H1 (cell line): ENCODE measurements around the gene TGM6. TPM values are rescaled to one million over a fixed set of nuclear protein-coding genes. Genes with fewer than 3 reads are reported as not detected.

Experiments used
- CTCF ChIA-PET: fragments of 300-600 bp; sonication (Branson Sonifier 250); formaldehyde crosslinking; loops from one replicate; lab custom pipeline; 2021; ENCODE audit not compliant: partially characterized antibody; lab: Charles Lee
- POLR2A ChIA-PET: fragments of 300-600 bp; sonication (Branson Sonifier 250); formaldehyde crosslinking; loops from one replicate; lab custom pipeline; 2021; ENCODE audit warnings: inconsistent platforms; ENCODE audit not compliant: partially characterized antibody; lab: Charles Lee
- DNase-seq, 2 experiments: peaks; one replicate each; pipeline versions ENCODE4 v3.0.0 to v3.0.0-alpha.2; 2010 to 2022; ENCODE audit warnings: low spot score in 2 of 2, low read depth in 1 of 2, mixed read lengths in 1 of 2
- FAIRE-seq: peaks from 2 replicates; lab custom pipeline; 2011; peaks lifted over from hg19 to GRCh38; lab: Jason Lieb, UNC
- H2AFZ ChIP-seq: 2 replicates; pipeline ENCODE4 v1.8.1; 2012; ENCODE audit warnings: low read length, inconsistent platforms
- H2AK5ac ChIP-seq: 2 replicates; pipeline ENCODE4 v1.6.1; 2013; ENCODE audit warnings: low read depth, low read length
- H2BK120ac ChIP-seq: replicated peaks from 2 replicates; pipeline ENCODE3; 2013; ENCODE audit warnings: low read depth, low read length, inconsistent platforms
- H2BK12ac ChIP-seq: 2 replicates; pipeline ENCODE4 v1.6.1; 2013; ENCODE audit warnings: low read depth, low read length
- H2BK15ac ChIP-seq: 2 replicates; pipeline ENCODE4 v1.6.1; 2013; ENCODE audit warnings: low read length
- H2BK20ac ChIP-seq: 2 replicates; pipeline ENCODE4 v1.6.1; 2013; ENCODE audit warnings: low read length
- H2BK5ac ChIP-seq: 2 replicates; pipeline ENCODE4 v1.6.1; 2013; ENCODE audit warnings: low read depth, low read length
- H3K14ac ChIP-seq: 2 replicates; pipeline ENCODE4 v1.6.1; 2013; ENCODE audit warnings: inconsistent platforms; ENCODE audit not compliant: insufficient read length
- H3K18ac ChIP-seq: 2 replicates; pipeline ENCODE4 v1.6.1; 2013; ENCODE audit warnings: low read length; ENCODE audit errors: extremely low read depth
- H3K23ac ChIP-seq: 2 replicates; pipeline ENCODE4 v1.6.1; 2013; ENCODE audit warnings: inconsistent platforms; ENCODE audit not compliant: insufficient read length
- H3K23me2 ChIP-seq: 2 replicates; pipeline ENCODE4 v1.6.1; 2013; ENCODE audit warnings: low read depth, low read length
- H3K27ac ChIP-seq: 2 replicates; pipeline ENCODE4 v1.6.1; 2011; ENCODE audit warnings: low read depth, low read length, inconsistent platforms
- H3K27me3 ChIP-seq, 4 experiments: replicated peaks in 1 of 4; 1 replicate in 1 of 4; 2 replicates in 3 of 4; pipeline versions ENCODE4 v1.6.1 to v1.8.1; 2011 to 2013; ENCODE audit warnings: low read length in 3 of 4, mild to moderate bottlenecking in 3 of 4, inconsistent platforms in 2 of 4, mixed read lengths in 2 of 4, moderate library complexity in 1 of 4; ENCODE audit not compliant: control insufficient read depth in 3 of 4, insufficient read depth in 3 of 4; ENCODE audit errors: extremely low read depth in 1 of 4
- H3K36me3 ChIP-seq, 4 experiments: 2 replicates each; pipeline versions ENCODE4 v1.6.1 to v1.8.1; 2011 to 2013; ENCODE audit warnings: mild to moderate bottlenecking in 4 of 4, low read length in 3 of 4, moderate library complexity in 2 of 4, control low read depth in 1 of 4, inconsistent platforms in 1 of 4; ENCODE audit not compliant: insufficient read depth in 4 of 4, control insufficient read depth in 2 of 4
- H3K4ac ChIP-seq: replicated peaks from 2 replicates; pipeline ENCODE3; 2013; ENCODE audit warnings: low read length, low read depth, mixed read lengths, inconsistent platforms; ENCODE audit not compliant: insufficient read length
- H3K4me1 ChIP-seq, 4 experiments: replicated peaks in 1 of 4; 1 replicate in 1 of 4; 2 replicates in 3 of 4; pipeline versions ENCODE4 v1.6.1 to v1.8.1; 2011 to 2013; ENCODE audit warnings: low read length in 3 of 4, inconsistent platforms in 2 of 4, mixed read lengths in 1 of 4; ENCODE audit not compliant: insufficient read depth in 4 of 4, control insufficient read depth in 3 of 4
- H3K4me2 ChIP-seq, 2 experiments: 2 replicates each; pipeline versions ENCODE4 v1.6.1 to v1.8.1; 2011 to 2013; ENCODE audit warnings: low read depth in 2 of 2, low read length in 2 of 2, control low read depth in 1 of 2, inconsistent platforms in 1 of 2, mild to moderate bottlenecking in 1 of 2; ENCODE audit not compliant: insufficient read depth in 1 of 2
- H3K4me3 ChIP-seq, 4 experiments: fragments of 200-600, 300-600 bp in 1 of 4; sonication (generic), shearing (Covaris generic), sonication (Bioruptor Twin) in 1 of 4; 2 replicates each; pipeline versions ENCODE4 v1.5.1 to v1.8.1; 2011 to 2016; ENCODE audit warnings: low read length in 4 of 4, low read depth in 3 of 4, control low read depth in 2 of 4, inconsistent platforms in 2 of 4, mild to moderate bottlenecking in 2 of 4, mixed read lengths in 1 of 4, moderate library complexity in 1 of 4; ENCODE audit not compliant: insufficient read depth in 2 of 4; ENCODE audit errors: extremely low read depth in 1 of 4
- H3K56ac ChIP-seq: replicated peaks from 2 replicates; pipeline ENCODE3; 2013; ENCODE audit warnings: low read depth, mild to moderate bottlenecking, mixed read lengths, low read length, inconsistent platforms; ENCODE audit not compliant: insufficient read length
- H3K79me1 ChIP-seq: 2 replicates; pipeline ENCODE4 v1.6.1; 2013; ENCODE audit warnings: low read depth, low read length, control low read depth
- H3K79me2 ChIP-seq, 2 experiments: 2 replicates each; pipeline versions ENCODE4 v1.6.1 to v1.8.1; 2012 to 2013; ENCODE audit warnings: low read length in 2 of 2, mild to moderate bottlenecking in 2 of 2, inconsistent platforms in 1 of 2; ENCODE audit not compliant: insufficient read depth in 2 of 2, control insufficient read depth in 1 of 2
- H3K9ac ChIP-seq, 4 experiments: replicated peaks in 1 of 4; 1 replicate in 1 of 4; 2 replicates in 3 of 4; pipeline versions ENCODE4 v1.6.1 to v1.8.1; 2011 to 2013; ENCODE audit warnings: low read depth in 3 of 4, low read length in 3 of 4, control low read depth in 2 of 4, mild to moderate bottlenecking in 2 of 4, moderate library complexity in 2 of 4, inconsistent platforms in 1 of 4; ENCODE audit errors: extremely low read depth in 1 of 4
- H3K9me3 ChIP-seq, 2 experiments: 2 replicates each; pipeline versions ENCODE4 v1.6.1 to v1.8.1; 2012 to 2013; ENCODE audit warnings: mild to moderate bottlenecking in 2 of 2, moderate library complexity in 2 of 2, control low read depth in 1 of 2, inconsistent platforms in 1 of 2, low read depth in 1 of 2, low read length in 1 of 2, mixed read lengths in 1 of 2; ENCODE audit not compliant: insufficient read depth in 2 of 2
- H4K20me1 ChIP-seq, 2 experiments: replicated peaks in 1 of 2; 2 replicates each; pipeline versions ENCODE3 to v1.8.1; 2011 to 2013; ENCODE audit warnings: inconsistent platforms in 2 of 2, low read length in 2 of 2, mild to moderate bottlenecking in 1 of 2; ENCODE audit not compliant: insufficient read depth in 2 of 2, control insufficient read depth in 1 of 2
- H4K5ac ChIP-seq: 2 replicates; pipeline ENCODE4 v1.6.1; 2013; ENCODE audit warnings: low read length, low read depth, mixed read lengths, inconsistent platforms; ENCODE audit not compliant: insufficient read length
- H4K8ac ChIP-seq: 2 replicates; pipeline ENCODE4 v1.8.0; 2013; ENCODE audit warnings: mild to moderate bottlenecking, moderate library complexity, low read length, inconsistent platforms; ENCODE audit not compliant: insufficient read depth; ENCODE audit errors: extremely low read depth
- H4K91ac ChIP-seq: replicated peaks from 2 replicates; pipeline ENCODE3; 2013; ENCODE audit warnings: low read length, mixed read lengths, inconsistent platforms; ENCODE audit not compliant: insufficient read length
- CBX5 ChIP-seq: fragments of 300-800, 300-1000 bp; sonication (generic); IDR thresholded peaks from 2 replicates; pipeline ENCODE4 v1.7.1; 2016; ENCODE audit warnings: antibody characterized with exemption, low read length, low read depth
- KDM1A ChIP-seq: fragments of 200-600, 300-600 bp; sonication (generic); IDR thresholded peaks from 2 replicates; pipeline ENCODE4 v1.7.1; 2016; ENCODE audit warnings: mild to moderate bottlenecking, low read length, borderline replicate concordance
- NANOG ChIP-seq: IDR thresholded peaks from 2 replicates; pipeline ENCODE4 v1.6.1; 2011; ENCODE audit warnings: low read length, low read depth, mild to moderate bottlenecking, inconsistent platforms; ENCODE audit not compliant: insufficient read depth, poor library complexity, severe bottlenecking
- RNF2 ChIP-seq: fragments of 200-900, 300-1000 bp; sonication (generic); IDR thresholded peaks from 2 replicates; pipeline ENCODE4 v1.7.1; 2016; ENCODE audit warnings: borderline replicate concordance, low read depth, mild to moderate bottlenecking, antibody characterized with exemption, low read length; ENCODE audit not compliant: poor library complexity, severe bottlenecking; ENCODE audit errors: missing control alignments
- SP1 ChIP-seq: IDR thresholded peaks from 2 replicates; pipeline ENCODE4 v1.6.1; 2011; ENCODE audit warnings: low read depth, low read length
- TAF1 ChIP-seq: IDR thresholded peaks from 2 replicates; pipeline ENCODE4 v1.6.1; 2011; ENCODE audit warnings: mild to moderate bottlenecking, low read depth, low read length
- TCF12 ChIP-seq: IDR thresholded peaks from 2 replicates; pipeline ENCODE4 v1.6.1; 2011; ENCODE audit warnings: low read depth, mild to moderate bottlenecking, low read length
- WGBS, 2 experiments: shearing (Covaris generic) in 1 of 2; methylation state at CpG; one replicate each; pipeline versions ENCODE4 v1.1.6 to v1.1.7; 2013 to 2015; ENCODE audit warnings: low lambda C conversion rate in 2 of 2, mixed read lengths in 2 of 2, inconsistent platforms in 1 of 2, low coverage in 1 of 2, missing lambda C conversion rate in 1 of 2; ENCODE audit not compliant: insufficient replicate concordance in 2 of 2, insufficient coverage in 1 of 2, insufficient read length in 1 of 2; ENCODE audit errors: extremely low coverage in 1 of 2, missing lambda C conversion rate in 1 of 2; 5-methylcytosine and 5-hydroxymethylcytosine counted together
- long read RNA-seq, 2 experiments: library from RNA in 1 of 2; library from capped mRNA in 1 of 2; stranded (forward); transcript quantifications; one replicate each; pipeline ENCODE4 v2.0.0, GENCODE V29; 2021; ENCODE audit warnings: inconsistent platforms in 1 of 2
- polyA minus RNA-seq, 3 experiments: library from RNA; depleted of rRNA, polyadenylated mRNA; stranded (reverse); fragments of >200 nt; gene quantifications; 1 replicate in 2 of 3; 2 replicates in 1 of 3; pipeline ENCODE4 v1.2.3, GENCODE V29; 2011
- polyA plus RNA-seq, 7 experiments: library from polyadenylated mRNA; depleted of rRNA in 3 of 7; stranded (reverse) in 5 of 7; unstranded in 2 of 7; fragments of >200 nt in 5 of 7; fragments of 200-250 nt in 2 of 7; gene quantifications; 1 replicate in 5 of 7; 2 replicates in 1 of 7; 4 replicates in 1 of 7; pipeline versions ENCODE4 v1.2.1 to v1.2.3, GENCODE V29; 2011 to 2013; ENCODE audit warnings: missing spikeins in 2 of 7, mixed read lengths in 2 of 7
- total RNA-seq: library from RNA; stranded (reverse); fragmentation: NEBNext Ultra II Directional; extraction: Animal tissue kit (Norgen Biotek cat#: 25700); gene quantifications from 2 replicates; pipeline ENCODE4 v1.2.1, GENCODE V29; 2021

TGM6 gene
- not detected in 2 replicates for total RNA-seq
- 0.03 and 0.16 TPM in 2 replicates for polyA plus RNA-seq (2011; rRNA removed)
- not detected for polyA plus RNA-seq (2011; cell fraction: cytosol; rRNA removed)
- 0.11 TPM for polyA plus RNA-seq (2011; cell fraction: nucleus; rRNA removed)
- not detected in 4 replicates for polyA plus RNA-seq (2012, experiment 1 of 2)
- not detected for polyA plus RNA-seq (2012, experiment 2 of 2)
- not detected for polyA plus RNA-seq (2013, experiment 1 of 2)
- polyA plus RNA-seq (2013, experiment 2 of 2) = not detected
- not detected in 2 replicates for polyA minus RNA-seq (2011; rRNA and poly(A)+ RNA removed)
- polyA minus RNA-seq (2011; cell fraction: cytosol; rRNA and poly(A)+ RNA removed) = not detected
- polyA minus RNA-seq (2011; cell fraction: nucleus; rRNA and poly(A)+ RNA removed) = not detected
- long read RNA-seq, experiment 1 = 0 reads
- long read RNA-seq, experiment 2 = 0 reads

- no peak within 1 kb of the TSS for H3K23ac ChIP-seq
- peak within 1 kb of the TSS; percentile 92; the same call in 1 of the 2 replicates for H2BK5ac ChIP-seq
- H3K4me2 ChIP-seq = peak within 1 kb of the TSS; percentile 5 to 45; a peak in 3 of 4 replicates
- no peak within 1 kb of the TSS for H2BK120ac ChIP-seq
- peak within 1 kb of the TSS; percentile 49 for H4K91ac ChIP-seq
- CTCF ChIA-PET = interaction anchor here (0.5 to 10.7 kb wide), 6 partner anchors 7 to 173 kb away, joined by 3 to 210 read pairs (median 10); no protein-coding TSS in a partner anchor
- peaks cover 0 to 12% (median 9%) of the 10 kb centered on the region in 4 experiments; a peak in 6 of 7 replicates for H3K4me1 ChIP-seq
- H4K8ac ChIP-seq = peak within 1 kb of the TSS; percentile 45; the same call in 1 of the 2 replicates
- no peaks in the 10 kb centered on the region for H3K36me3 ChIP-seq
- peak within 1 kb of the TSS; percentile 98; the same call in 1 of the 2 replicates for H2BK12ac ChIP-seq
- H3K14ac ChIP-seq = no peak within 1 kb of the TSS
- peak within 1 kb of the TSS; percentile 55; the same call in 1 of the 2 replicates for H2AFZ ChIP-seq
- H3K79me2 ChIP-seq = no peaks in the 10 kb centered on the region
- H3K18ac ChIP-seq = peak within 1 kb of the TSS; percentile 78
- 91% methylated on average over 10 of the region's 10 CpGs; no CpG with 5 or more reads in 1 of the 2 experiments for WGBS, 2 experiments
- H3K56ac ChIP-seq = no peak within 1 kb of the TSS
- peak within 1 kb of the TSS; percentile 90 for H2AK5ac ChIP-seq
- no peak within 1 kb of the TSS for H3K4me3 ChIP-seq
- H3K27ac ChIP-seq = peak within 1 kb of the TSS; percentile 64; the same call in 1 of the 2 replicates
- H4K5ac ChIP-seq = no peak within 1 kb of the TSS
- TF ChIP-seq RNF2 = no peak
- no peak for TF ChIP-seq CBX5
- no peak for TF ChIP-seq SP1
- no peak for TF ChIP-seq KDM1A
- TF ChIP-seq TAF1 = no peak
- TF ChIP-seq TCF12 = no peak
- no peak for TF ChIP-seq NANOG
- H3K4ac ChIP-seq = peak within 1 kb of the TSS; percentile 13
- no peaks in the 10 kb centered on the region for H3K27me3 ChIP-seq
- H3K23me2 ChIP-seq = no peaks in the 10 kb centered on the region
- FAIRE-seq = no peak
- no peak within 1 kb of the TSS for H3K9ac ChIP-seq
- POLR2A ChIA-PET = interaction anchor here (0.8 to 1.1 kb wide), 3 partner anchors 13 to 272 kb away, joined by 3 to 5 read pairs (median 3); partner anchors contain the start of gene NOP56
- H2BK20ac ChIP-seq = peak within 1 kb of the TSS; percentile 93
- DNase-seq = no peak
- H3K9me3 ChIP-seq = no peaks in the 10 kb centered on the region; a peak in 1 of 4 replicates
- no peak within 1 kb of the TSS; the same call in 1 of the 2 replicates for H2BK15ac ChIP-seq
- no peaks in the 10 kb centered on the region for H4K20me1 ChIP-seq
- H3K79me1 ChIP-seq = no peaks in the 10 kb centered on the region
Observed at GRCh38 chr20:2380601-2381000, at the start of gene TGM6. TSS of gene TGM6 (plus strand) at chr20:2380901. CDS start at chr20:2380969, 68 bp downstream.
